Right lobe of liver (tissue), 6 donors: ENCODE results near the gene SOBP. TPM values are rescaled to one million over a fixed set of nuclear protein-coding genes. Genes with fewer than 3 reads are reported as not detected.

Source experiments
- ATAC-seq, 4 donors: fragments of 200-7000 bp; cut with Tn5 transposase; one replicate each; pipeline ENCODE4 v1.9.1; 2020; ENCODE audit warnings: mild to moderate bottlenecking in 4 of 4, moderate library complexity in 4 of 4
- DNase-seq, 3 donors: peaks; one replicate each; pipeline ENCODE4 v3.0.0-alpha.2; 2020
- H3K27ac ChIP-seq, 3 donors: fragments of 200-600 bp; one replicate each; pipeline ENCODE4 v1.8.0; 2022
- H3K27me3 ChIP-seq, 2 donors: fragments of 200-600 bp; one replicate each; pipeline ENCODE4 v1.8.0; 2022
- H3K36me3 ChIP-seq, 4 donors: fragments of 200-600 bp; sonication (generic) in 1 of 4; one replicate each; pipeline versions ENCODE4 v1.5.1 to v1.8.0; 2017 to 2022; ENCODE audit warnings: control low read depth in 1 of 4
- H3K4me1 ChIP-seq, 4 donors: fragments of 200-600 bp; sonication (generic) in 1 of 4; one replicate each; pipeline versions ENCODE4 v1.5.1 to v1.8.0; 2017 to 2022; ENCODE audit warnings: control low read depth in 1 of 4
- H3K4me3 ChIP-seq, 3 donors: fragments of 200-600 bp; one replicate each; pipeline ENCODE4 v1.8.0; 2022
- H3K9me3 ChIP-seq, 4 donors: fragments of 200-600 bp; sonication (generic) in 1 of 4; one replicate each; pipeline versions ENCODE4 v1.5.1 to v1.8.0; 2017 to 2022; ENCODE audit warnings: control low read depth in 1 of 4
- POLR2A ChIP-seq: fragments of 450-650 bp; IDR thresholded peaks from one replicate; pipeline ENCODE4 v1.6.1; 2017; ENCODE audit warnings: antibody characterized with exemption, mild to moderate bottlenecking
- WGBS: methylation state at CpG from one replicate; pipeline ENCODE4 v1.1.6; 2018; ENCODE audit warnings: low coverage, low lambda C conversion rate; ENCODE audit not compliant: insufficient coverage; ENCODE audit errors: missing lambda C conversion rate; 5-methylcytosine and 5-hydroxymethylcytosine counted together
- intact Hi-C, 2 donors: fragments of 100-400 bp; cut with DNase I; formaldehyde crosslinking; loops; one replicate each; pipeline versions ENCODE4 v1.11.2 to v1.14.1; 2022
- total RNA-seq, 6 experiments: library from RNA; depleted of rRNA in 2 of 6; stranded (reverse); fragments of >200 nt in 2 of 6; fragmentation: NEBNext Ultra II Directional in 3 of 6; extraction: Animal tissue kit (Norgen Biotek cat#: 25700) in 3 of 6; gene quantifications; one replicate each; pipeline versions ENCODE4 v1.1.0 to v1.2.4, GENCODE V29; 2016 to 2023
- TF ChIP-seq, protein P1 (sequence below), 4 donors: fragments of 200-600 bp in 3 of 4; fragments of 450-650 bp in 1 of 4; IDR thresholded peaks; one replicate each; pipeline versions ENCODE4 v1.5.1 to v1.8.0; 2016 to 2022; ENCODE audit warnings: antibody characterized with exemption in 4 of 4, mild to moderate bottlenecking in 2 of 4
- donor health status: DM: no; HTN: yes; CAD: no.
- donor health status: DM: no; HTN: no; CAD: no.
- donor health status: DM: no; HTN: no; CAD: no.
- donor health status: DM: no; HTN: yes; CAD: no.
- donor health status: DM: no; HTN: yes; CAD: no.

Gene SOBP
- total RNA-seq, 6 experiments from 2014 or later, result 1.3 to 3.5 (median 1.6) TPM

DNA sequence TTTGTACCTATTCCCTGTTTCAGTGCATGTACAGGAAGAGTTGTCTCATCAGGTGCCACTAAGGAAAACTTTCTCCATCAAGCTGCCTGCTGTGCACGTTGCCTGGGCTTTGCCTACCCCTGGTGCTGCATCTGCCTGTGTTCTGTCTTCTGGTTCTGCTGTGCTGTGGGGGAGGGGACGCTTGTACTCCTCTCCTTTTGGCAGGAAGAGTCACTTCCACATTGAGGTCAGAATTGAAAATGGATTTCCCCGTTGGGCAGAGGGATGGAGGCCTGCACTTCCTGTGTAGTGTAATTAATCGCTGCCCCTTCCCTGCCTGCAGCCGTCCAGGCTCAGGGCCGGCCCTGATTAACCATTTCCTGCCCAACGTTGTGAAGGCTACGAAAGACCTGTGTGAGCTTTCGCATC, 180.9 kb downstream of the SOBP start:
- Histone ChIP-seq H3K9me3 (no peaks in the 10 kb centered on the region), H3K36me3 (no peaks in the 10 kb centered on the region), H3K27me3 (no peaks in the 10 kb centered on the region), H3K4me3 (no peak overlapping the region), H3K4me1 (no peaks in the 10 kb centered on the region), H3K27ac (no peak overlapping the region)
- intact Hi-C loops, result no loop called here
- 8% methylated on average over 7 of the region's 9 CpGs for WGBS
- TF ChIP-seq POLR2A, result no peak
- ATAC-seq (peak; percentile 50 to 63 (median 58)), DNase-seq (peak in 2 of 3 donors; percentile 57 to 63)

DNA sequence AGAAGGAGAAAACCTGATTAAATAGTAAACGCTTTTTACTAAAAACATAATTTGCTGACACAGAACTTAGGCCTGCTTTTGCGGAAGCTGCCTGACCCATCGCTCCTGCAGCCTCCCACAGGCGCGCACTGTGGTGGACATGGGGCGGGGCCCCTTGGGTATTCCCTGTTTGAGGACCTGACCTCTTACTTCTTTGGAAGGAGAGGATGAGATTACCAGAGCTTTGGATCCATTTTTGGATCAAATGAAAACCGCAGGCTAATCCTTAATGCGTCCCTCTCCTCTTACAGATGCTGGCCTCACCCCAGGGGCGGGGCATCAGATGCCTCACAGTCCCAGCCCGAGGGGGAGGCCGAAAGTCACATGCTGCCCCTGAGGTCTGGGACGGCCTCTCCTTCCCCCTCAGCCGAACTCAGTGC, 183.2 kb downstream of the SOBP start:
- Histone ChIP-seq H3K4me1 (no peaks in the 10 kb centered on the region), H3K4me3 (no peak overlapping the region), H3K27ac (no peak overlapping the region), H3K27me3 (no peaks in the 10 kb centered on the region), H3K36me3 (no peaks in the 10 kb centered on the region), H3K9me3 (no peaks in the 10 kb centered on the region)
- intact Hi-C loops, result no loop called here
- WGBS, result 95% methylated on average over 6 of the region's 13 CpGs
- ATAC-seq, result peak in 1 of 4 donors; percentile 31
- DNase-seq, result peak in 1 of 3 donors; percentile 38
- TF ChIP-seq POLR2A, result no peak
- TF ChIP-seq, protein P1, sequence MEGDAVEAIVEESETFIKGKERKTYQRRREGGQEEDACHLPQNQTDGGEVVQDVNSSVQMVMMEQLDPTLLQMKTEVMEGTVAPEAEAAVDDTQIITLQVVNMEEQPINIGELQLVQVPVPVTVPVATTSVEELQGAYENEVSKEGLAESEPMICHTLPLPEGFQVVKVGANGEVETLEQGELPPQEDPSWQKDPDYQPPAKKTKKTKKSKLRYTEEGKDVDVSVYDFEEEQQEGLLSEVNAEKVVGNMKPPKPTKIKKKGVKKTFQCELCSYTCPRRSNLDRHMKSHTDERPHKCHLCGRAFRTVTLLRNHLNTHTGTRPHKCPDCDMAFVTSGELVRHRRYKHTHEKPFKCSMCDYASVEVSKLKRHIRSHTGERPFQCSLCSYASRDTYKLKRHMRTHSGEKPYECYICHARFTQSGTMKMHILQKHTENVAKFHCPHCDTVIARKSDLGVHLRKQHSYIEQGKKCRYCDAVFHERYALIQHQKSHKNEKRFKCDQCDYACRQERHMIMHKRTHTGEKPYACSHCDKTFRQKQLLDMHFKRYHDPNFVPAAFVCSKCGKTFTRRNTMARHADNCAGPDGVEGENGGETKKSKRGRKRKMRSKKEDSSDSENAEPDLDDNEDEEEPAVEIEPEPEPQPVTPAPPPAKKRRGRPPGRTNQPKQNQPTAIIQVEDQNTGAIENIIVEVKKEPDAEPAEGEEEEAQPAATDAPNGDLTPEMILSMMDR (IDR thresholded peaks at IDR 0.05), result no peak

DNA sequence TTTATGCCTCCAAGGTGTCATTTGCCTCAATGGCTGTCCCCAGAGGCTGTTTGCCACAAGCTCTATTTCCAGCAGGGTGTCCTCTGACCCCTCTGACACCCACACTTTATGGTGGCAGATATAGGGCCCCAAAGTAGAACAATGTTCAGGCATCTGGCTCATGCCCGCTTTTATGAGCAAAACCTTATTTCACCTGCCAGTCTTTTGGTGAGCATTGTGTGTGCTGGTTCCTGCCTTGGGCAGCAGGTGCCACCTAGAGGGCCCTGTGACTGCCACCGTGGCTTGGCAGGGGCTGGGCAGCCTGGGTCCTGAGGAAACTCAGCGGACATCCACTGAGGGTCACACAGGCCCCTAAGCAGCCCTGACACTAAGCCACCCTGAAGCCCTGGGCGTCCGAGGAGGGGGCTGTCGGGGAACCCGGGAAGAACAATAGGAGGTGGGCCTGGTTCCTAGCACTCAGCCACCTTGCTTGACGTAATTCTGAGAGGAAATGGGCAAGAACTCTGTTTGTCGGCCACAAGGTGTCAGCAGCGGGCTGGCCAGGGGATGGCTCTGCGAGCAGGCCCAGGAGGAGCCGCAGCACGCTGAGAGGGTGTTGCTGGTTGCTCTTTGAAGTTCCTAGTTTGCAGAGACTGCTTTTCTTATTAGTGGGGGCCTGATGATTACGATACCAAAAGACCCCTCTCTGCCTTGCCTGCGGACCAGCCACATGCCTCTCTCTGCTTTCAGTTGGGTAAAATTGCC, 185.2 kb downstream of the SOBP start:
- Histone ChIP-seq H3K27ac (peak overlapping the region; percentile 20 to 68 (median 60)), H3K9me3 (no peaks in the 10 kb centered on the region), H3K36me3 (no peaks in the 10 kb centered on the region), H3K27me3 (no peaks in the 10 kb centered on the region), H3K4me1 (no peaks in the 10 kb centered on the region), H3K4me3 (peak overlapping the region in 2 of 3 donors; percentile 40 to 50)
- TF ChIP-seq, protein P1 (IDR thresholded peaks at IDR 0.05), result peak; percentile 84 to 89 (median 88)
- no peak for TF ChIP-seq POLR2A
- DNase-seq (peak; percentile 89 to 91 (median 90)), ATAC-seq (peak; percentile 95 to 97 (median 97))
- WGBS, result 7% methylated on average over 8 of the region's 15 CpGs
- intact Hi-C loops, result no loop called here

DNA sequence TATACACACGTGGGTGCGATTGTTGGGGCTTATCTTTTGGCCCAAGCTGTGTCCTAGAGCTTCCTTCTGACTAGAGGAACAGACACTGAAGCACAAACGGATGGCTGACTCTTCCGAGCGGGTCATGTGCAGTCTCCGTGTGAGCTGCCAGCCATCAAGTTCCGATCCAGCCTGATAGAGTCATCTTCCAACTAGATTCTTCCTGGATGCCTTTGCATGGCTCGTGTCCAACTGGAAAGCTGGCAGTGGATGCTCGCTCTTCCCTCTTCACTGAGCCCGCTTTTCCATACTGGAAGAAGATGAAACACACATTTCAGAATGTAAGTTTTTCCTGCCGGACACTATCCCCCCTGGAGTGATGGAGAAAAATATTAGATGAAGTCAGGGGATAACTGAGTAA, 186.1 kb downstream of the SOBP start:
- intact Hi-C loops, result no loop called here
- Histone ChIP-seq H3K36me3 (no peaks in the 10 kb centered on the region), H3K4me1 (no peaks in the 10 kb centered on the region), H3K9me3 (no peaks in the 10 kb centered on the region), H3K4me3 (no peak overlapping the region), H3K27me3 (no peaks in the 10 kb centered on the region), H3K27ac (no peak overlapping the region)
- no peak for TF ChIP-seq POLR2A
- TF ChIP-seq, protein P1 (IDR thresholded peaks at IDR 0.05), result no peak
- ATAC-seq, result no peak
- no peak for DNase-seq
- WGBS, result 61% methylated on average over 10 of the region's 11 CpGs

DNA sequence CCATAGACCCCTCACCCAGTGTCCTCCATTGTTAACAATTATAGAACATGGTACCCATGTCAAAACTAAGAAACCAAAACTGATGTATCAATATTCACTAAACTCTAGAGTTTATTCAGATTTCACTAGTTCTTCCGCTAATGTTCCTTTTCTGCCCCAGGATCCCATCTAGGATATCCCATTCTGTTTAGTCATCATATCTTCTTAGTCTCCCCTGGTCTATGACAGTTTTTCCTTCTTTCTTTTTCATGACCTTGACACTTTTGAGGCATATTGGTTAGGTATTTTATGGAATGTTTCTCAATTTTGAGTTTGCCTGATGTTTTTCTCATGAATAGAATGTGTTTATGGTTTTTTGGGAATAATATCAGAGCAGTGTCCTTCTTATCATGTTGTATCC, 187.5 kb downstream of the SOBP start:
- Histone ChIP-seq H3K4me3 (no peak overlapping the region), H3K4me1 (no peaks in the 10 kb centered on the region), H3K9me3 (no peaks in the 10 kb centered on the region), H3K36me3 (no peaks in the 10 kb centered on the region), H3K27ac (no peak overlapping the region), H3K27me3 (no peaks in the 10 kb centered on the region)
- ATAC-seq (no peak), DNase-seq (no peak)
- TF ChIP-seq, protein P1 (IDR thresholded peaks at IDR 0.05), result no peak
- no peak for TF ChIP-seq POLR2A
- intact Hi-C loops, result no loop called here
- 79% methylated on average over 1 of the region's 1 CpG for WGBS
